ENCODE data around the gene P2RX2.

Gene P2RX2

DNA sequence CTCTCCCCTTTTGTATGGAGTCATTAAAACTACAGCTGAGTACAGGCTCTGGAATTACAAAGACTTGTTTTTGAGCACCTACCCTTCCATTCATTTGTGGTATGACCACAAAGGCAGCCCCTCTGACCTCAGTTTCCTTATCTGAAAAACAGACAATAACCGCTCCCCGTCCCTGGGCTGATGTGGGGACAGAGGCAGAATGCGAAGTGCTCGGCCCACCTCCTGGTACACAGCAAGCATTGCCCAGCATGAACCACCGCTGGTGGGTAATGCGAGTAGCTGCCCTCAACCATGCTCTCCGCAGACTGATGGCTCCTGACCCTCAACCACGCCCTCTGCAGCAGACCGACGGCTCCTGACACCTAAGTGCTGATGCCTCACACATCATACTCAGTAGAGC, 22.4 kb downstream of the P2RX2 start:
- DNase-seq = no peak

GRCh38 chr12:132641811-132642650, 23.5 kb downstream of the P2RX2 start:
- no peak for DNase-seq

GRCh38 chr12:132642846-132643835, 24.6 kb downstream of the P2RX2 start:
- no peak for DNase-seq

DNA sequence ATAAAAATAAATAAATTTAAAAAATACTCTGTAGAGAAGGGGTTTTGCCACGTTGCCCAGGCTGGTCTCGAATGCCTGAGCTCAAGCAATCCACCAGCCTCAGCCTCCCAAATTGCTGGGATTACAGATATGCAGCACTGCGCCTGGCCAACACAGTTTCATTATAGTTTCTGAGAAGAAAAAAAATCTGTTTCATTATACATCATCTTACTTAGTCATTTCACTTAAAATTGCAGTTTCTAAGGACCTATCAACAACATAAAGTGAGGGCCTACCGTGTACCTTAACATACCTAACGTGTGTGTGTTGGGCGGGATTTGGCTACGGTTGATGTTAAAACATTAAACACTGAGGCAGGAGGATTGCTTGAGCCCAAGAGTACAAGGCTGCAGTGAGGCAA, 28.3 kb downstream of the P2RX2 start:
- DNase-seq = no peak

- no peak for DNase-seq
Measured at GRCh38 chr12:132647858-132648257, 29.3 kb downstream of the P2RX2 start.

DNA sequence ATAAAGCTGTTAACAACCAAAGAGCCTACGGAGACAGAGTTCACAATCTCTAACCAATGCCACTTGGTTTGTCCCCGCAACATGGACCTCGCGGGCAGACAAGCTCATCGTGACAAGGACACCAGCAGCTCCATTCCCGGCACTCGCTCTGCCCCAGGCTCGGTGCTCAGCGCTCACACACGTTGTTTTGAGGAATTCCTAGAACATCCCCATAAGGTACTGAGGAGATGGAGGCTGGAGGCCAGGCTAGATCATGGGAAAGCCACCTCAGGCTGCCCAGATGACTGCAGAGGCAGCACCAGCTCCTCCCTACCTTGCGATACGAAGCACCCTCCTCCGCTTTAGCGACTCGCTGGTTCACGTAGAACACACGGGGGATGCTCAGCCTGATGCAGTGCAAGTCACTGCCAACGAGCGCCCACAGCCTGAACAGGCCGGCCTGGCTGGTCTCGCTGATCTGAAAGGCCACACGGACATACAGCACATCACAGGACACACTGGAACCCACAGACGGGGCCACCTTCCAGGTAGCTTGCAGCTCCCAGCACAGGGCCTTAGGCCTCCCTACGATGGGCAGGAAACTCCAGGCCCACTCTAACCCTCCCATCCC, 30.1 kb downstream of the P2RX2 start:
- no peak for DNase-seq

DNA sequence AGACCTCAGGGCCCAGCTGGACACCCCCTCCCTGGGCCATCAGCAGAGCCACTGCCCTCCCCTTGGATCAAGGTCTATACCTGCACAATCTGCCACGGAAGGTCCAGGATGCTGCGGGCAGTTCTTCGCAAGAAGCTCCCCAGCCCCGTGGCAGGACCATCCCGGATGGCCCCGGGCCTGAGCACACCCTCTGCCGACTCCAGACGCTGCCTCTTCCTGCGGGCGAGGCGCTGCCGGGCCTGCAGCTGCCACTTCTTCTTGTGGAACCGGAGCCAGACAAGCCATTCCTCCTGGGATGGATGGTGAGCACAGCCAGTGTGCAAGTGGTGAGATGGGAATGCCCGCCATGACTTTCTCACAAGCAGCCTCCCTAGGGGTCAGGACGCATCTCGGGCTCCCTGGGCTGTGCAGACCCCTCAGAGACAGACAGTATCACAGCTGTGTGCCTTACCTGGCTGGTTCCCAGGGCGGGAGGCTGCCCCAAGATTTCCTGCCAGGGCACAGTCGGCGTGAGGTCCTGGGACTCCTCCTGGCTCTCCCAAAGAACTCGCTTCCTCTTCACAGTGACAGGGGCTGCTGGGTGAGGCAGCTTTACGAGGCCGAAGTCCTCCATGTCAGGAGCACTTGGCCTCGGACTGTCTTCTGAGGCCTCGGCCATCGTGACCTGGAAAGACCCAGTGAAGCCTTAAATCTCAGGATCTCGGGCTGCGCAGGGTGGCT, 30.8 kb downstream of the P2RX2 start:
- DNase-seq = no peak

GRCh38 chr12:132651444-132652100, 33.0 kb downstream of the P2RX2 start:
- no peak for DNase-seq

GRCh38 chr12:132653567-132654290, 35.2 kb downstream of the P2RX2 start:
- no peak for DNase-seq

GRCh38 chr12:132657004-132657727, 38.6 kb downstream of the P2RX2 start:
- no peak for DNase-seq

DNA sequence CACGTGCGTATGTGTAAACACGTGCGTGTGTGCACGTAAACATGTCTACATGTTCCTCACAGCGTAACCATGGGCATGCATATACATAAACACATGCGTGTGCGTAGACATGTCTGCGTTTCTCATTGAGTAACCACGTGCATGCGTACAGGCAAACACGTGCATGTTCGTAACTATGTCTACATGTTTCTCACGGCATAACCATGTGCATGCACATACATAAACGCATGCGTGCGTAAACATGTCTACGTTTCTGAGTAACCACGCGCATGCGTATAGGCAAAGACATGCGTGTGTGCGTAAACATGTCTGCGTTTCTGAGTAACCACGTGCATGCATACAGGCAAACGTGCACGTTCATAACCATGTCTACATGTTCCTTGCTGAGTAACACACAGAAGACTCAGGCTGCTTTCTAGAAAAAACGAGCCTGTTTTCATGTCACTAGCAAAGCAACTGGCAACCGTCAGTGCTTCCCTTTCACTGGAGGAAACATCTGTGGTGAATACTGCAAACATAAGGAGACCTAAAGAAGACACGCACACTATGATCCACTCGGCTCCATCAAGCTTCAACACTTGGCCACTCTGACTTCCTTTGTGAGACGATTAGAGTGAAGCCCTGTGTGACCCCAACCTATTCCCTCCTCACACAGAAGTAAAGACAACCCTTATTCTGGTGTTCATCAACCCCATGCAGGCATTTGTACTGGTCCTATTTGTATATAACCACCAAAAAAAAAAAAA, 39.7 kb downstream of the P2RX2 start:
- DNase-seq = no peak

GRCh38 chr12:132659146-132659545, 40.6 kb downstream of the P2RX2 start:
- no peak for DNase-seq

DNA sequence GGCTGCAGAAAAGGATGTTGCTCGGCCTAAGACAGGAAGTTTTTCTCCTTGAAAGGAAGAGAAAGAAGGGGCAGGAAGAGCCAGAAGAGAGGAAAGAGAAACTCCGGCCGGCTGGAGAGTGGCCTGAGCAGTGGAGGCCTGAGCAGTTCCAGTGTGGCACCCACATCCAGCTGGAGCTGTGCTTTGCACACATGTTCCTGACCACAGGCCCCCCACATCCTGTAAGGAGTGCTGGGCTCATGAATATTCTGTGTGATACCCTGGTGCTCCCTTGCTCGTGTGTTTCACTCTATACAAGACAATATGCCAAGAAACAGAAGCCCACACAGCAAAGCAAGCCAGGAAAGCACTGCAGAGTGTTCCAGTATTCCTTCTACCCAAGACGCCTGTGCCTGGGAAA, 41.5 kb downstream of the P2RX2 start:
- DNase-seq = no peak

DNA sequence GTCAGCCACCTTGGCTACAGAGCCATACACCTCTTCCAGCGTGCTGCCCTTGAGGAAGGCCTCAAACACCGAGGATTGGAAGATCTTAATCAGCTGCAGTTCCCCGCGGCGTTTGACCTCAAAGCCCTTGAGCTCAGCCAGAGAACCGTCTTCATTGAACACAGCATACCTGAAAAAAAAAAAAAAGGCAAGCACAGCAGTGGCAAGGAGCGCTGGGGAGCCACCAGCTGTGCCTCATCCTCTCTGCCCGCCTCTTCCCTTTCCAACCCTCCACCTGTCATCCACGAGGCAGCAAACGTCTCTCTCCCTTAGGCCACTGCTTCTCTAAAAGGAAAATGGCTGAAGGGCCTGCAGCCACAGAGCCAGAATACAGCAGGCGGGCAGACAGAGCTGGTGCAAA, 42.4 kb downstream of the P2RX2 start:
- no peak for DNase-seq

GRCh38 chr12:132661972-132662371, 43.4 kb downstream of the P2RX2 start:
- no peak for DNase-seq

DNA sequence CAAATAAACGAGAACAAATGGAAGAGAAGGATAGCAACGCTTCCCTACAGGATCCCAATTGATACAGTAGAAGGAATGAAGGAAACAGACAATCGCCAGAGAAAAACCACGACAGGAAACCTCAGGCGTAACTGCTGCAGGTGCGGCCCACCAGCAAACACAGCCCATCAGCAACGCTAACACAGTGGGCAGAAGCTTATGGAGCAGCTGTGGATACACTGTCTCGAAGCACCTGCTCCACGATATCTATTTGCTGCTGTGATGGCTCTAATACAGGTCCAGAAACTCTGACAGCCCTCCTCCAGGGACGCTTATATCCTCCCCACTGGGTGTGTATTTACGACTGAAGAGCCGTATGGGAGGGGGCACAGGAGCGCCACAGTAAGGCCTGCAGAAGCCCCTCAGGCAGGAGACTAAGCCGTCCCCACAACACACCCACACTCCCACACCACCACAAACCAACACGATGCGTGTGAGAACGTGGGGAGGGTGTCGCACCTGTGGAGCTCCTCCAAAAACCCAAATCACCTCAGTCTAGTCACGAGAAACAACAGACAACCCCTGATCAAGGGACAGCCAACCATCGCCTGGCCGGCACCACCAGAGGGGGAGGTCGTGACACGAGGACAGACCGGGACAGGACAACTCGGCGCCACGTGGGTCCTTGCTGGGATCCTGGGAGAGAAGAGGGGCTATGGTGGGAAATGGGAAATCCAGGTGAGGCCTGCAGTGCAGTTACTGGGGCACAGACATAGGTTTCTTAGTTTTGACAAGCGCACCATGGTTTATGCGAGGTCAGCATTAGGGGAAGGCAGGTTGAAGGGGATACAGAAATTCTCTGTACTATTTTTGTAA, 44.6 kb downstream of the P2RX2 start:
- DNase-seq = no peak

- DNase-seq = no peak
Measured at GRCh38 chr12:132664206-132665148, 45.9 kb downstream of the P2RX2 start.

GRCh38 chr12:132665149-132665491, 46.5 kb downstream of the P2RX2 start:
- DNase-seq = no peak

Measured in CD4-positive, alpha-beta T cell treated with Interferon alpha-2 for 1 hour (primary cell).